ENCODE measurements around the gene SPECC1. TPM values are rescaled to one million over a fixed set of nuclear protein-coding genes. Genes with fewer than 3 reads are reported as not detected.

Gene SPECC1
- total and polyA plus RNA-seq, 2 of the 13 experiments (the other 11 are each of a cell fraction or from before 2014, with no cell fraction given) = 2.3 to 6.9 TPM

GRCh38 chr17:20109076-20109475 lies 99.9 kb downstream of the SPECC1 start (continued):
- TF ChIP-seq ZNF280D (CRISPR knock-in tag; IDR thresholded peaks at IDR 0.05) = no peak
- no peak for TF ChIP-seq NFRKB (IDR thresholded peaks at IDR 0.05)
- no peak for TF ChIP-seq ZNF773 (CRISPR knock-in tag; IDR thresholded peaks at IDR 0.05; ENCODE audit: borderline replicate concordance)
- TF ChIP-seq ZSCAN25 (CRISPR knock-in tag; IDR thresholded peaks at IDR 0.05) = no peak

GRCh38 chr17:20111538-20111937 lies 102.4 kb downstream of the SPECC1 start:
- Histone ChIP-seq H3K27me3 (ENCODE audit: control insufficient read depth in 1 of 2, insufficient read depth in 2 of 2, low read length in 2 of 2) (peaks cover 0 to 5% of the 10 kb centered on the region in 2 experiments; a peak in 1 of 5 replicates), H3K4me2 (ENCODE audit: low read depth, low read length) (no peak overlapping the region), H3K79me2 (ENCODE audit: insufficient read depth, low read length) (no peaks in the 10 kb centered on the region), H3K9ac (ENCODE audit: insufficient read depth, low read depth, low read length) (no peak overlapping the region), H3K4me1 (ENCODE audit: insufficient read depth, low read length) (no peaks in the 10 kb centered on the region), H3K36me3 (replicated peaks in 1 of 2; ENCODE audit: control insufficient read depth in 1 of 2, insufficient read depth in 2 of 2, low read length in 2 of 2) (no peaks in the 10 kb centered on the region), H4K20me1 (ENCODE audit: insufficient read depth, low read length) (no peaks in the 10 kb centered on the region), H3K4me3 (replicated peaks in 1 of 3; ENCODE audit: insufficient read depth in 1 of 3, low read depth in 2 of 3, low read length in 3 of 3) (no peak overlapping the region), H3K27ac (ENCODE audit: extremely low read length, insufficient read depth, low read length) (no peak overlapping the region), H2AFZ (ENCODE audit: low read length) (no peak overlapping the region), H3K9me3 (ENCODE audit: low read length) (no peaks in the 10 kb centered on the region)
- in situ Hi-C loops (cut with HindIII; ENCODE audit: extremely low pct_ligation_motif_present, low pct_unique_long_range_greater_than_20kb) = no loop called here
- 38% methylated on average over 10 of the region's 10 CpGs for WGBS (ENCODE audit: low lambda C conversion rate)
- ChIA-PET POLR2A (no interaction called here), CTCF (ENCODE audit: low intra/inter-chr PET ratio, low total read pairs) (no interaction called here)
- ATAC-seq (no peak), DNase-seq (ENCODE audit: low spot score) (no peak), FAIRE-seq (no peak)
- intact Hi-C loops (cut with micrococcal nuclease; ENCODE audit: unreplicated experiment) = no loop called here
- BruUV-seq (replicated peaks) = no TSS peak
- TF ChIP-seq GPBP1L1 (CRISPR knock-in tag; IDR thresholded peaks at IDR 0.05) (no peak), ZNF740 (CRISPR knock-in tag; IDR thresholded peaks at IDR 0.05) (no peak), TIGD3 (CRISPR knock-in tag; IDR thresholded peaks at IDR 0.05; ENCODE audit: borderline replicate concordance) (no peak), NR2F6 (IDR thresholded peaks at IDR 0.05) (no peak), NR2F6 (CRISPR knock-in tag; IDR thresholded peaks at IDR 0.05) (no peak), ZIK1 (CRISPR knock-in tag; IDR thresholded peaks at IDR 0.05; ENCODE audit: borderline replicate concordance, low read depth) (no peak), NFYC (CRISPR knock-in tag; IDR thresholded peaks at IDR 0.05) (no peak), NFE2L1 (CRISPR knock-in tag; IDR thresholded peaks at IDR 0.05; ENCODE audit: borderline replicate concordance) (no peak), ARID3A (IDR thresholded peaks at IDR 0.05; ENCODE audit: low read depth, low read length) (no peak), IKZF1 (IDR thresholded peaks at IDR 0.05) (no peak), MXD4 (CRISPR knock-in tag; IDR thresholded peaks at IDR 0.05) (no peak), ZBTB38 (CRISPR knock-in tag; IDR thresholded peaks at IDR 0.05) (no peak), PRMT3 (CRISPR knock-in tag; IDR thresholded peaks at IDR 0.05; ENCODE audit: borderline replicate concordance, low read depth) (no peak), ZNF883 (CRISPR knock-in tag; IDR thresholded peaks at IDR 0.05; ENCODE audit: not compliant biosample characterization) (no peak)
